Prostate gland (tissue), 2 donors: ENCODE results near the gene XRCC4. TPM values are rescaled to one million over a fixed set of nuclear protein-coding genes. Genes with fewer than 3 reads are reported as not detected.

ENCODE experiments used
- DNase-seq: peaks from one replicate; pipeline ENCODE4 v3.0.0-alpha.2; 2019; ENCODE audit warnings: low spot score
- H3K27ac ChIP-seq, 2 donors: fragments of 200-600 bp; sonication (generic); 2 replicates each; pipeline ENCODE4 v1.5.1; 2017 to 2019
- H3K27me3 ChIP-seq: fragments of 200-600 bp; sonication (generic); replicated peaks from 2 replicates; pipeline ENCODE4 v1.5.1; 2019; ENCODE audit not compliant: insufficient read depth
- H3K36me3 ChIP-seq, 2 donors: fragments of 200-600 bp; sonication (generic); 1 replicate in 1 of 2; 2 replicates in 1 of 2; pipeline versions ENCODE4 v1.5.1 to v1.8.1; 2017 to 2019
- H3K4me1 ChIP-seq: fragments of 200-600 bp; sonication (generic); replicated peaks from 2 replicates; pipeline ENCODE4 v1.5.1; 2019
- H3K4me3 ChIP-seq, 2 donors: fragments of 200-600 bp; sonication (generic); 2 replicates each; pipeline ENCODE4 v1.5.1; 2017 to 2019
- H3K9me3 ChIP-seq: fragments of 200-600 bp; sonication (generic); 2 replicates; pipeline ENCODE4 v1.5.1; 2017
- POLR2A ChIP-seq: fragments of 450-650 bp; IDR thresholded peaks from one replicate; pipeline ENCODE4 v1.6.1; 2016; ENCODE audit warnings: antibody characterized with exemption, mild to moderate bottlenecking
- POLR2AphosphoS5 ChIP-seq: sonication (generic); formaldehyde crosslinking; IDR thresholded peaks from one replicate; pipeline ENCODE4 v1.6.1; 2017; ENCODE audit warnings: antibody characterized with exemption
- WGBS: methylation state at CpG from one replicate; pipeline ENCODE4 v1.1.5; 2018; 5-methylcytosine and 5-hydroxymethylcytosine counted together
- intact Hi-C: fragments of 100-400 bp; cut with DNase I; formaldehyde crosslinking; loops from one replicate; pipeline ENCODE4 v1.14.2; 2022
- total RNA-seq, 2 donors: library from RNA; depleted of rRNA; stranded (reverse); fragments of >200 nt; gene quantifications; one replicate each; pipeline ENCODE4 v1.1.0, GENCODE V29; 2016
- TF ChIP-seq, protein P1 (sequence below), 4 experiments: fragments of 200-600 bp in 2 of 4; fragments of 450-650 bp in 2 of 4; sonication (generic) in 2 of 4; IDR thresholded peaks; 1 replicate in 3 of 4; 2 replicates in 1 of 4; pipeline ENCODE4 v1.5.1; 2016 to 2019; ENCODE audit warnings: antibody characterized with exemption in 4 of 4, mild to moderate bottlenecking in 2 of 4, moderate library complexity in 2 of 4

XRCC4 gene
- total RNA-seq, 2 donors from 2014 or later, result 7.3 to 11.4 TPM

DNA sequence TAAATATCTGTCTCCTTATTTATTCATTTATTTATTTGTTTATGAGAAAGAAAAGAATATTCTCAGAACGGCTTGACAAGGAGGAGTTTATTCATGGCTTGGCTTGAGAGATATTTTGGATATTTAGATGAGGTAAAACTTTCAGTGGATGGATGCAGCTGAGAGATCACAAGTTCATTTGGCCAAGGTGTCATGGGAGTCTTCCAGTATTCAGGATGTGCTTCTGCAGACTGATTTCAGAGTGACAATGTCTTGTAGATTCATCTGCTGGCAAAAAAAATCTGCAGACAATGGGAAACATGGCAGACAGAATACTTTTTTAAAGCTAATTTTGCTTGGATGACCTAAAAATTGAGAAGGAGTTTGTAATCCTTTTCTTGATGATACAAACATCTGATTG lies 38.5 kb downstream of the XRCC4 start:
- TF ChIP-seq POLR2AphosphoS5 (no peak), POLR2A (no peak)
- TF ChIP-seq, protein P1, sequence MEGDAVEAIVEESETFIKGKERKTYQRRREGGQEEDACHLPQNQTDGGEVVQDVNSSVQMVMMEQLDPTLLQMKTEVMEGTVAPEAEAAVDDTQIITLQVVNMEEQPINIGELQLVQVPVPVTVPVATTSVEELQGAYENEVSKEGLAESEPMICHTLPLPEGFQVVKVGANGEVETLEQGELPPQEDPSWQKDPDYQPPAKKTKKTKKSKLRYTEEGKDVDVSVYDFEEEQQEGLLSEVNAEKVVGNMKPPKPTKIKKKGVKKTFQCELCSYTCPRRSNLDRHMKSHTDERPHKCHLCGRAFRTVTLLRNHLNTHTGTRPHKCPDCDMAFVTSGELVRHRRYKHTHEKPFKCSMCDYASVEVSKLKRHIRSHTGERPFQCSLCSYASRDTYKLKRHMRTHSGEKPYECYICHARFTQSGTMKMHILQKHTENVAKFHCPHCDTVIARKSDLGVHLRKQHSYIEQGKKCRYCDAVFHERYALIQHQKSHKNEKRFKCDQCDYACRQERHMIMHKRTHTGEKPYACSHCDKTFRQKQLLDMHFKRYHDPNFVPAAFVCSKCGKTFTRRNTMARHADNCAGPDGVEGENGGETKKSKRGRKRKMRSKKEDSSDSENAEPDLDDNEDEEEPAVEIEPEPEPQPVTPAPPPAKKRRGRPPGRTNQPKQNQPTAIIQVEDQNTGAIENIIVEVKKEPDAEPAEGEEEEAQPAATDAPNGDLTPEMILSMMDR (IDR thresholded peaks at IDR 0.05), result no peak
- WGBS, result 84% methylated on average over 1 of the region's 1 CpG
- intact Hi-C loops, result no loop called here

DNA sequence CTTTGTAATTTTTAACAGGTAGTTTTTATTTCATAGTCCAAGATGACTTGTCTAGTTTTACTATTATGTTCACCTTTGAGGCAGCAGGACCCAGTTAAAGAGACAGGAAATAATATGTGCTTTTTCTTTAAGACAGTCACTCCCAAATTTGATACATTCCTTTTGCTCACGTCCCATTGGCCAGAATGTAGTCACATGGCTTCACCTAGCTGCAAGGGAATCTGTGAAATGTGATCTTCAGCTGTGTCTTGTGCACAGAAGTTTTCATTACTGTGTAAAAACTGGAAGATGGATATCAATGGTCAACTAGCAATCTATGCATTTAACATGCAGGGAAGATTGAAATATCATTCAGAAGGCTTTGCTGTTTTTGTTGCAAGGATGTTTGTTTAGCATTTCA lies 41.1 kb downstream of the XRCC4 start:
- TF ChIP-seq POLR2AphosphoS5 (no peak), POLR2A (no peak)
- TF ChIP-seq, protein P1 (IDR thresholded peaks at IDR 0.05), result no peak
- no peaks in the 10 kb centered on the region for H3K27me3 ChIP-seq
- H3K4me3 ChIP-seq, result no peak overlapping the region
- H3K4me1 ChIP-seq, result no peaks in the 10 kb centered on the region
- H3K9me3 ChIP-seq, result no peaks in the 10 kb centered on the region
- intact Hi-C loops, result no loop called here
- no peak for DNase-seq
- no peaks in the 10 kb centered on the region for H3K36me3 ChIP-seq
- no peak overlapping the region for H3K27ac ChIP-seq
- 93% methylated on average over 1 of the region's 1 CpG for WGBS

More for the DNA sequence above, 38.5 kb downstream of the XRCC4 start:
- DNase-seq, result no peak
- Histone ChIP-seq H3K9me3 (no peaks in the 10 kb centered on the region), H3K27ac (no peak overlapping the region), H3K36me3 (no peaks in the 10 kb centered on the region), H3K4me1 (no peaks in the 10 kb centered on the region), H3K27me3 (no peaks in the 10 kb centered on the region), H3K4me3 (no peak overlapping the region)

DNA sequence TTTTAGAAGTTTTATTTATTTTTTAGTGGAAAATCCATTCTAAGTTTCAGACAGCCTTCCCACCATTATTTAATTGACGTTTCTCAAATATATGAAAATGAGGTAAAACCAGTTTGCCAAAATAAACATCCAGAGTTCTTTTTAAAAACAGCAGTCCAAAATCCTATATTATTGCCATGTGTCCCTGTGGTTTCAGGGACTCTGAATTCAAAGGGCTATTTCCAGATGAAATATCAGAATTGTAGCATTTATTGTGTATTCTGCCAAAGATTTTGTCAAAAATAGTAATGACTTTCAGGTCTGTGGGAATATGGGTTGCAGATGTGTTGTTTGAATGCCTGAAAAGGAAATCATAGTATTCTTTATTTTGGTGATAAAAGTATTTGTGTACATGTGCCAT lies 41.6 kb downstream of the XRCC4 start:
- TF ChIP-seq POLR2AphosphoS5, result no peak
- TF ChIP-seq POLR2A, result no peak
- TF ChIP-seq, protein P1 (IDR thresholded peaks at IDR 0.05), result no peak
- H3K36me3 ChIP-seq, result no peaks in the 10 kb centered on the region
- H3K4me3 ChIP-seq, result no peak overlapping the region
- no peaks in the 10 kb centered on the region for H3K27me3 ChIP-seq
- H3K27ac ChIP-seq, result no peak overlapping the region
- no peaks in the 10 kb centered on the region for H3K4me1 ChIP-seq
- no peaks in the 10 kb centered on the region for H3K9me3 ChIP-seq
- DNase-seq, result no peak
- 60% methylated on average over 1 of the region's 1 CpG for WGBS
- intact Hi-C loops, result no loop called here

DNA sequence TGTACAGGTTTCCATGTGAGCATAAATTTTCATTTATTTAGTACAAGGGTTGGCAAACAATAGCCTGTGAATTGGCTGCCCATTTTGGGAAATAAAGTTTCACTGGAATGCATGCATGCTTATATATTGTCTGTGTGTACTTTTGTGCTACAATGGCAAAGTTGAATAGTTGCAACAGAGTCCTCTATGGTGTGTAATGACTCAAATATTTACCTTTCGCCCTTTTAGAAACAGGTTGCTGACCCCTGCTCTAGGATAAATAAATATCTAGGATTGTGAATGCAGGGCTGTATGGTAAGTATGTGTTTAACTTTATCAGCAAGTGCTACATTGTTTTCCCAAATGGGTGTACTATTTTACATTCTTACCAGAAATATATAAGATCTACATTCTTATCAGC lies 47.2 kb downstream of the XRCC4 start:
- 86% methylated on average over 1 of the region's 1 CpG for WGBS

DNA sequence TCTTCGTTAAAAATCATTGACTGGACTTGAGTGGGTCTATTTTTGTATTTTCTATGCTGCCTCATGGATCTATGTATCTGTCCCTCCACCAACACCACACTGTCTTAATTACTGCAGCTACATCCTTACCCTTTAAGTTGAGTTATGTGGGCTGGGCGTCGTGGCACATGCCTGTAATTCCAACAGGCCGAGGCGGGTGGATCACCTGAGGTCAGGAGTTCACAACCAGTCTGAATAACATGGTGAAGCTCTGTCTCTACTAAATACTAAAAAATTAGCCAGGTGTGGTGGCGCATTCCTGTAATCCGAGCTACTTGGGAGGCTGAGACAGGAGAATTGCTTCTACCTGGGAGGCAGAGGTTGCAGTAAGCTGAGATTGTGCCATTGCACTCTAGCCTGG lies 48.2 kb downstream of the XRCC4 start:
- DNase-seq, result no peak
- no peak overlapping the region for H3K4me3 ChIP-seq
- no peaks in the 10 kb centered on the region for H3K36me3 ChIP-seq
- no peaks in the 10 kb centered on the region for H3K9me3 ChIP-seq
- intact Hi-C loops, result no loop called here
- H3K4me1 ChIP-seq, result no peaks in the 10 kb centered on the region
- WGBS, result 81% methylated on average over 7 of the region's 7 CpGs
- no peaks in the 10 kb centered on the region for H3K27me3 ChIP-seq
- H3K27ac ChIP-seq, result no peak overlapping the region
- TF ChIP-seq POLR2AphosphoS5 (no peak), POLR2A (no peak)
- TF ChIP-seq, protein P1 (IDR thresholded peaks at IDR 0.05), result no peak

More for the DNA sequence above, 47.2 kb downstream of the XRCC4 start:
- intact Hi-C loops, result no loop called here
- Histone ChIP-seq H3K27ac (no peak overlapping the region), H3K4me3 (no peak overlapping the region), H3K27me3 (no peaks in the 10 kb centered on the region), H3K9me3 (no peaks in the 10 kb centered on the region), H3K36me3 (no peaks in the 10 kb centered on the region), H3K4me1 (no peaks in the 10 kb centered on the region)
- no peak for DNase-seq
- TF ChIP-seq, protein P1 (IDR thresholded peaks at IDR 0.05), result no peak
- TF ChIP-seq POLR2AphosphoS5 (no peak), POLR2A (no peak)
